ENCODE measurements around the gene DMD. TPM values are rescaled to one million over a fixed set of nuclear protein-coding genes. Genes with fewer than 3 reads are reported as not detected.

Gene DMD
- total RNA-seq, 1 donor from 2014 or later, result 22.9 TPM

DNA sequence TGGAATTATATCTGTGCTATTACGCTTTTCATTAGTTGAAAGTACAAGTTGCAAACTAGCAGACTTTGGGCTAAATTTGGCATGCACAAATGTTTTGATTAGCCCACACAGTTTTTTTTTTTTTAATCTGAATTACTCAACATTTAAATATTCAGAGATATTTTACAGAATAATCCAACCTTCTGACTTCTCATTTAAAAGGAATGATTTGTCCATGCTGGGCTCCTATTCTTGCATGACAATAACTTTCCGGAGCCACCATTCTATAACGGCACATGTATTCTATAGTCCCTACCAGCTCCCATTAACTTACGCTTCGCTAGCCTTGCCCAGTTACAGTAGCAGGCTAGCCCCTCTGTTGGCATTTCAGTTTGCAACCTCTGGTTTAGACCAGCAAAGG is 1920.2 kb downstream of the DMD start:
- H3K9me3 Mint-ChIP-seq, result no peaks in the 10 kb centered on the region
- no peak overlapping the region for H3K27ac Mint-ChIP-seq
- intact Hi-C loops (cut with micrococcal nuclease), result loop anchor here (5.0 kb wide), 1 partner anchor 554 kb away; no protein-coding TSS in a partner anchor
- no peak for DNase-seq
- CTCF ChIA-PET, result no interaction called here
- TF ChIP-seq CTCF (IDR thresholded peaks at IDR 0.05), result no peak
- no peaks in the 10 kb centered on the region for H3K27me3 Mint-ChIP-seq
- no peaks in the 10 kb centered on the region for H3K4me1 Mint-ChIP-seq
- ATAC-seq (ENCODE audit: low read depth), result no peak
- no peak overlapping the region for H3K4me3 Mint-ChIP-seq
- POLR2A ChIA-PET, result no interaction called here
- no peaks in the 10 kb centered on the region for H3K36me3 Mint-ChIP-seq (ENCODE audit: low read depth)

DNA sequence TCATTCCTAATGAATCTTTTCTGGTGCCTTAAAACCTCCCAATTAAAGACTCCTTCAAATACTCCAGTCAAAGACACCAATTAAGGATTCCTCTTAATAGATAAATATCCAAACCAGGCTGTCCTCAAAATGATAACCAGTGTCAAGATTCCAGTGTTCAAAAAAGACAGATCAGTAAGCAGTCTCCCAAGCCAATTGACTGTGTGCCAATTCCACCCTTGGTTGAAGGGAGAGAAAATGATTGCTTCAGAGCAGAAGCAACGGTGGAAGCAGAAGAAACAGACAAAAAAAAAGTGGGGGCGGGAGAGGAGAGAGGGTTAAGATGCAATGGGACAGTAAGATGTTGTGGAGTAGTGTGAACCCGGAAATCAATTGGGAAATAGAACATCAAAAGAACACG is 1923.5 kb downstream of the DMD start:
- no peaks in the 10 kb centered on the region for H3K36me3 Mint-ChIP-seq (ENCODE audit: low read depth)
- no peaks in the 10 kb centered on the region for H3K27me3 Mint-ChIP-seq
- no peak for TF ChIP-seq CTCF (IDR thresholded peaks at IDR 0.05)
- H3K27ac Mint-ChIP-seq, result no peak overlapping the region
- intact Hi-C loops (cut with micrococcal nuclease), result no loop called here
- H3K4me1 Mint-ChIP-seq, result no peaks in the 10 kb centered on the region
- H3K9me3 Mint-ChIP-seq, result no peaks in the 10 kb centered on the region
- POLR2A ChIA-PET, result no interaction called here
- ATAC-seq (ENCODE audit: low read depth), result no peak
- CTCF ChIA-PET, result no interaction called here
- H3K4me3 Mint-ChIP-seq, result no peak overlapping the region
- no peak for DNase-seq

DNA sequence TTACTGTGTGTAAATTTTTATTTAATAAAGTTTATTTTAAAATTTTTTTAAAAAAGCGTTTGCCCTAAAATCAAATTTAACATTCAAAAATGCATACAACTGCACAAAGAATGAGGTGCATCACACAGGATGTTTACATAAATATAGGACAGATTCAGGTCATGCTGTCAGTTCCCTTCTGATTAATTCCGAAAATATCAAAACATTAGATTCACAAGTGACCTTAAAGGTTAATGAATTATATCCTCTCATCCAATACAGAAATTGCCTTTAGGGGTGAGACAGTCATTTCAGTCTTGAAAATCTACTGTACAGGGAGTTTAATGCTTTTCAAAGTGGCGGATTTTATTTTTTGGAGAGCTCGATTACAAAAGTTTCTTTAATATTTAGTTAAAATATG is 1930.8 kb downstream of the DMD start:
- intact Hi-C loops (cut with micrococcal nuclease), result no loop called here
- ChIA-PET POLR2A (no interaction called here), CTCF (no interaction called here)

DNA sequence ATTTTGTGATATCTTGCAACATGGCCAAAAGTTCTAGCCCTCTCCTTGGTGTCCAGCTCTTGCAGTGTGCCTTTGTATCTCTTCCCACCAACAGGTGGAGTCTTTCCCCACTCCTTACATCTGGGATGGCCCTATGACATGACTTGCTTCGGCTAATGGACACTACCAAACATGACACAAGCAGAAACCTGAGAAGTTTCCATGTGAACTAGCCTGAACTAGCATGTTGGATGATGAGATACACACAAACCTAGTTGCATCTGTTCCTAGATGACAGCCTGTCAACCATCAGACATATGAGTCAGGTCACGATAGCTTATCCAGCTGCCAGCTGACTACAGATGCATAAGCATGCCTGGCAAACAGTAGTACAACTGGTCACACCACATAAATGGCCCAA is 1932.0 kb downstream of the DMD start:
- H3K4me1 Mint-ChIP-seq, result no peaks in the 10 kb centered on the region
- no peaks in the 10 kb centered on the region for H3K9me3 Mint-ChIP-seq
- H3K36me3 Mint-ChIP-seq (ENCODE audit: low read depth), result no peaks in the 10 kb centered on the region
- H3K27me3 Mint-ChIP-seq, result no peaks in the 10 kb centered on the region
- TF ChIP-seq CTCF (IDR thresholded peaks at IDR 0.05), result no peak
- H3K27ac Mint-ChIP-seq, result no peak overlapping the region
- CTCF ChIA-PET, result interaction anchor here (0.8 kb wide), 1 partner anchor 65 kb away, joined by 4 read pairs; no protein-coding TSS in a partner anchor
- H3K4me3 Mint-ChIP-seq, result no peak overlapping the region
- intact Hi-C loops (cut with micrococcal nuclease), result no loop called here
- DNase-seq, result no peak
- ATAC-seq (ENCODE audit: low read depth), result no peak
- POLR2A ChIA-PET, result no interaction called here

More for the DNA sequence above, 1930.8 kb downstream of the DMD start:
- no peak for TF ChIP-seq CTCF (IDR thresholded peaks at IDR 0.05)
- Mint-ChIP-seq H3K9me3 (no peaks in the 10 kb centered on the region), H3K4me1 (no peaks in the 10 kb centered on the region), H3K27me3 (no peaks in the 10 kb centered on the region), H3K27ac (no peak overlapping the region), H3K36me3 (ENCODE audit: low read depth) (no peaks in the 10 kb centered on the region), H3K4me3 (no peak overlapping the region)
- DNase-seq (no peak), ATAC-seq (ENCODE audit: low read depth) (no peak)

DNA sequence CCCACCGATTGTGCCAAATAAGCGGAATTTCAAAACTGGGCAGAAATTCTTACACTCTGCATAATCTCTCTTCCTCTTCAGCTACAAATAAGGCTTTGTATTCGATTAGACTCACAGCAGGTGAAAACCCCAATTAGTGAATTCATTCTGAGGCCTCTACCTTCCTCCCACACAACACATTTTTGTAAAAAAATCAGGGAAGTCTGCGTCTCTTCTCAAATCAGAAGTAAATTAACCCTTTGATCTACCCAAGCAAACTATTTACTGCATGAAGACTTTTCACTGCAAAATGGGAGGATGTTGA is 1938.9 kb downstream of the DMD start:
- Mint-ChIP-seq H3K9me3 (no peaks in the 10 kb centered on the region), H3K27ac (no peak overlapping the region), H3K4me3 (peak overlapping the region; percentile 9), H3K27me3 (no peaks in the 10 kb centered on the region), H3K4me1 (no peaks in the 10 kb centered on the region), H3K36me3 (ENCODE audit: low read depth) (no peaks in the 10 kb centered on the region)
- CTCF ChIA-PET, result no interaction called here
- intact Hi-C loops (cut with micrococcal nuclease), result no loop called here
- POLR2A ChIA-PET, result no interaction called here
- TF ChIP-seq CTCF (IDR thresholded peaks at IDR 0.05), result no peak
- no peak for ATAC-seq (ENCODE audit: low read depth)
- no peak for DNase-seq
